HepG2 (cell line): ENCODE results near the gene SETD2. TPM values are rescaled to one million over a fixed set of nuclear protein-coding genes. Genes with fewer than 3 reads are reported as not detected.
A peak's percentile ranks its signal among the peaks of the same experiment; 100 is the strongest.

Experiments used
- EEA1 ChIP-seq: sonication (generic); formaldehyde crosslinking; IDR thresholded peaks from 2 replicates; pipeline ENCODE4 v1.5.1; 2020; ENCODE audit warnings: mild to moderate bottlenecking, missing genetic modification reagents, borderline replicate concordance
- GTF2F1 ChIP-seq: fragments of 150-350 bp; IDR thresholded peaks from 2 replicates; pipeline ENCODE4 v1.6.1; 2014; ENCODE audit warnings: low read length
- ZNF263 ChIP-seq: sonication (generic); formaldehyde crosslinking; IDR thresholded peaks from 2 replicates; pipeline ENCODE4 v1.4.0; 2020; ENCODE audit warnings: missing genetic modification reagents
- ZNF333 ChIP-seq: sonication (generic); formaldehyde crosslinking; IDR thresholded peaks from 2 replicates; pipeline ENCODE4 v1.4.0; 2020; ENCODE audit warnings: mild to moderate bottlenecking, missing genetic modification reagents, borderline replicate concordance
- ZNF746 ChIP-seq: sonication (generic); formaldehyde crosslinking; IDR thresholded peaks from 2 replicates; pipeline ENCODE4 v1.8.0; 2022; ENCODE audit warnings: mild to moderate bottlenecking, missing genetic modification reagents
- ZNF792 ChIP-seq: IDR thresholded peaks from 2 replicates; pipeline ENCODE4 v1.6.1; 2016
- polyA plus RNA-seq, 8 experiments: library from polyadenylated mRNA; depleted of rRNA in 3 of 8; stranded (reverse) in 7 of 8; unstranded in 1 of 8; fragments of >200 nt; fragmentation: Illumina TruSeq in 4 of 8; extraction: Trizol in 4 of 8; gene quantifications; 2 replicates each; pipeline versions ENCODE4 v1.2.1 to v1.2.3, GENCODE V29; 2011 to 2016; ENCODE audit warnings: low read depth in 4 of 8, missing spikeins in 1 of 8, mixed read lengths in 1 of 8; ENCODE audit not compliant: insufficient read depth in 1 of 8
- total RNA-seq, 5 experiments: library from RNA; depleted of rRNA; stranded (reverse); fragments of >200 nt; fragmentation: Illumina TruSeq; extraction: Trizol; gene quantifications; 2 replicates each; pipeline ENCODE4 v1.2.3, GENCODE V29; 2016; ENCODE audit warnings: low read depth in 1 of 5
- TF ChIP-seq, protein P1 (sequence below): sonication (generic); formaldehyde crosslinking; IDR thresholded peaks from 2 replicates; pipeline ENCODE4 v1.5.0; 2020; ENCODE audit warnings: missing genetic modification reagents
- TF ChIP-seq, protein P2 (sequence below): sonication (generic); formaldehyde crosslinking; IDR thresholded peaks from 2 replicates; pipeline ENCODE4 v1.5.1; 2020; ENCODE audit warnings: missing genetic modification reagents, mild to moderate bottlenecking, borderline replicate concordance
- TF ChIP-seq, protein P3 (sequence below): sonication (generic); formaldehyde crosslinking; IDR thresholded peaks from 2 replicates; pipeline ENCODE4 v1.4.0; 2020; ENCODE audit warnings: mild to moderate bottlenecking, missing genetic modification reagents, borderline replicate concordance
- TF ChIP-seq, protein P4 (sequence below), 2 experiments: sonication (generic) in 1 of 2; formaldehyde crosslinking in 1 of 2; IDR thresholded peaks; 2 replicates each; pipeline versions ENCODE4 v1.4.0 to v1.6.1; 2018 to 2020; ENCODE audit warnings: missing genetic modification reagents in 2 of 2, borderline replicate concordance in 1 of 2, low read depth in 1 of 2, mild to moderate bottlenecking in 1 of 2, missing biosample characterization in 1 of 2
- TF ChIP-seq, protein P5 (sequence below): sonication (generic); formaldehyde crosslinking; IDR thresholded peaks from 2 replicates; pipeline ENCODE4 v1.4.0; 2020; ENCODE audit warnings: low read depth, missing genetic modification reagents

SETD2 gene
- total and polyA plus RNA-seq, 2 of the 13 experiments (the other 11 are each of a cell fraction or from before 2014, with no cell fraction given), result 14.2 to 24.2 TPM

DNA sequence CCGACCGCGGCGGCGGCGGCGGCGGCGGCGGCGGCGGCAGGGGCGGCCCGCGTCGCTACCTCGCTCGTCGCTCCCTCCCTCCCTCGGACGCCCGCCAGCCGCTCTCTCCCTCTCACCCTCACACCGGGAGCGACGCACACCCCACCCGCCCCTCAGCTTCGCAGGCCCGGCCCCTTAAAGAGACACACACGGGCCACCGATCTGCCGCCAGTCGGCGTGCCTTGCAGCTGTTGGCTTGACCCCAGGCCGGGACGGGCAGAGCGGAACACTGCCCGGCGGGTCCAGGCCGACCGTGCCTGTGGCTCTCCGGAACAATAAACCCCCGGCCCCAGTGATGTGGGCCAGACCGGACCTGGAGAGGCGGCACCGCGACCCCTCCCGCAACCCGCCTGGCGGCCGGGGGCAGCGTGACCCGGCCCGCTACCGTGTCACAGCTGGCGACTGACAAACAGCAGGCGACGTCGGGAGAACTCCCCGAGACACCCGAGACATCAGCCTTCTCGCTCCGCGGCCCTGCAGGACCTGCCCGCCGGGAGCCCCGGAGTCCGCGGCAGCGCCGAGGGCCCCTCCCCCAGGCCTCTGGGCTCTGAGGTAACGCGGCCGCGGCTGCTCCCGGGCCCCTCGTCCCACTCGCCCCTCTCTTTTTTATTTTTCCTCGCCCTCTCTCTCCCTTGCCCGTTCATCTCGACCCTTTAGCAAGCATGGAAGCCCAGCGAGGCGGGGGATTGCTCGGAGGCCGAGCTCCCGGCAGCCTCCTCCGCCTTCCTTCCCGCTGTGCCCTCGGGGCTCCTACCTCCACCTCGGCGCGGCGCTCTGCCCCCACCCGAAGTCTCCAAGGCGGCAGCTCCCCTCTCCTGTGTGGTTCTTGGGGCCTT is at the start of gene SETD2 (continued):
- TF ChIP-seq, protein P1, sequence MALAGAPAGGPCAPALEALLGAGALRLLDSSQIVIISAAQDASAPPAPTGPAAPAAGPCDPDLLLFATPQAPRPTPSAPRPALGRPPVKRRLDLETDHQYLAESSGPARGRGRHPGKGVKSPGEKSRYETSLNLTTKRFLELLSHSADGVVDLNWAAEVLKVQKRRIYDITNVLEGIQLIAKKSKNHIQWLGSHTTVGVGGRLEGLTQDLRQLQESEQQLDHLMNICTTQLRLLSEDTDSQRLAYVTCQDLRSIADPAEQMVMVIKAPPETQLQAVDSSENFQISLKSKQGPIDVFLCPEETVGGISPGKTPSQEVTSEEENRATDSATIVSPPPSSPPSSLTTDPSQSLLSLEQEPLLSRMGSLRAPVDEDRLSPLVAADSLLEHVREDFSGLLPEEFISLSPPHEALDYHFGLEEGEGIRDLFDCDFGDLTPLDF (CRISPR knock-in tag), result peak; percentile 52; the same call in 1 of the 2 replicates
- TF ChIP-seq, protein P2, sequence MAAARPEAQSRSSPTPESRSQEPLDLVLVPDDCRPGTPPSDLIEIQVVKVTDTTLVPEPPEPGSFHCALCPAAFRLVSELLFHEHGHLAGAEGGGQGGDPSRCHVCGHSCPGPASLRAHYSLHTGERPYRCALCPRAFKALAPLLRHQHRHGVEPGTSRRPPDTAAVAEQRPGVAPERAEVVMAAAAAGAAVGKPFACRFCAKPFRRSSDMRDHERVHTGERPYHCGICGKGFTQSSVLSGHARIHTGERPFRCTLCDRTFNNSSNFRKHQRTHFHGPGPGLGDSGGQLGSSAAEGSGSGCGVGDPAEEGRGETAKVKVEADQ (CRISPR knock-in tag), result peak; percentile 10; the same call in 1 of the 2 replicates
- TF ChIP-seq, protein P3, sequence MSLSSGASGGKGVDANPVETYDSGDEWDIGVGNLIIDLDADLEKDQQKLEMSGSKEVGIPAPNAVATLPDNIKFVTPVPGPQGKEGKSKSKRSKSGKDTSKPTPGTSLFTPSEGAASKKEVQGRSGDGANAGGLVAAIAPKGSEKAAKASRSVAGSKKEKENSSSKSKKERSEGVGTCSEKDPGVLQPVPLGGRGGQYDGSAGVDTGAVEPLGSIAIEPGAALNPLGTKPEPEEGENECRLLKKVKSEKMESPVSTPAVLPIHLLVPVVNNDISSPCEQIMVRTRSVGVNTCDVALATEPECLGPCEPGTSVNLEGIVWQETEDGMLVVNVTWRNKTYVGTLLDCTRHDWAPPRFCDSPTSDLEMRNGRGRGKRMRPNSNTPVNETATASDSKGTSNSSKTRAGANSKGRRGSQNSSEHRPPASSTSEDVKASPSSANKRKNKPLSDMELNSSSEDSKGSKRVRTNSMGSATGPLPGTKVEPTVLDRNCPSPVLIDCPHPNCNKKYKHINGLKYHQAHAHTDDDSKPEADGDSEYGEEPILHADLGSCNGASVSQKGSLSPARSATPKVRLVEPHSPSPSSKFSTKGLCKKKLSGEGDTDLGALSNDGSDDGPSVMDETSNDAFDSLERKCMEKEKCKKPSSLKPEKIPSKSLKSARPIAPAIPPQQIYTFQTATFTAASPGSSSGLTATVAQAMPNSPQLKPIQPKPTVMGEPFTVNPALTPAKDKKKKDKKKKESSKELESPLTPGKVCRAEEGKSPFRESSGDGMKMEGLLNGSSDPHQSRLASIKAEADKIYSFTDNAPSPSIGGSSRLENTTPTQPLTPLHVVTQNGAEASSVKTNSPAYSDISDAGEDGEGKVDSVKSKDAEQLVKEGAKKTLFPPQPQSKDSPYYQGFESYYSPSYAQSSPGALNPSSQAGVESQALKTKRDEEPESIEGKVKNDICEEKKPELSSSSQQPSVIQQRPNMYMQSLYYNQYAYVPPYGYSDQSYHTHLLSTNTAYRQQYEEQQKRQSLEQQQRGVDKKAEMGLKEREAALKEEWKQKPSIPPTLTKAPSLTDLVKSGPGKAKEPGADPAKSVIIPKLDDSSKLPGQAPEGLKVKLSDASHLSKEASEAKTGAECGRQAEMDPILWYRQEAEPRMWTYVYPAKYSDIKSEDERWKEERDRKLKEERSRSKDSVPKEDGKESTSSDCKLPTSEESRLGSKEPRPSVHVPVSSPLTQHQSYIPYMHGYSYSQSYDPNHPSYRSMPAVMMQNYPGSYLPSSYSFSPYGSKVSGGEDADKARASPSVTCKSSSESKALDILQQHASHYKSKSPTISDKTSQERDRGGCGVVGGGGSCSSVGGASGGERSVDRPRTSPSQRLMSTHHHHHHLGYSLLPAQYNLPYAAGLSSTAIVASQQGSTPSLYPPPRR (CRISPR knock-in tag), result peak; percentile 56
- TF ChIP-seq, protein P4, sequence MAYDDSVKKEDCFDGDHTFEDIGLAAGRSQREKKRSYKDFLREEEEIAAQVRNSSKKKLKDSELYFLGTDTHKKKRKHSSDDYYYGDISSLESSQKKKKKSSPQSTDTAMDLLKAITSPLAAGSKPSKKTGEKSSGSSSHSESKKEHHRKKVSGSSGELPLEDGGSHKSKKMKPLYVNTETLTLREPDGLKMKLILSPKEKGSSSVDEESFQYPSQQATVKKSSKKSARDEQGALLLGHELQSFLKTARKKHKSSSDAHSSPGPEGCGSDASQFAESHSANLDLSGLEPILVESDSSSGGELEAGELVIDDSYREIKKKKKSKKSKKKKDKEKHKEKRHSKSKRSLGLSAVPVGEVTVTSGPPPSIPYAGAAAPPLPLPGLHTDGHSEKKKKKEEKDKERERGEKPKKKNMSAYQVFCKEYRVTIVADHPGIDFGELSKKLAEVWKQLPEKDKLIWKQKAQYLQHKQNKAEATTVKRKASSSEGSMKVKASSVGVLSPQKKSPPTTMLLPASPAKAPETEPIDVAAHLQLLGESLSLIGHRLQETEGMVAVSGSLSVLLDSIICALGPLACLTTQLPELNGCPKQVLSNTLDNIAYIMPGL (CRISPR knock-in tag; IDR thresholded peaks at IDR 0.05; ENCODE audit: borderline replicate concordance in 1 of 2, low read depth in 1 of 2), result peak; percentile 52 to 93
- TF ChIP-seq ZNF333 (no peak), GTF2F1 (no peak), ZNF746 (peak; percentile 53; the same call in 1 of the 2 replicates), ZNF792 (CRISPR knock-in tag) (peak; percentile 52), EEA1 (peak; percentile 73; the same call in 1 of the 2 replicates), ZNF263 (CRISPR knock-in tag) (peak; percentile 57; the same call in 1 of the 2 replicates)
- TF ChIP-seq, protein P5, sequence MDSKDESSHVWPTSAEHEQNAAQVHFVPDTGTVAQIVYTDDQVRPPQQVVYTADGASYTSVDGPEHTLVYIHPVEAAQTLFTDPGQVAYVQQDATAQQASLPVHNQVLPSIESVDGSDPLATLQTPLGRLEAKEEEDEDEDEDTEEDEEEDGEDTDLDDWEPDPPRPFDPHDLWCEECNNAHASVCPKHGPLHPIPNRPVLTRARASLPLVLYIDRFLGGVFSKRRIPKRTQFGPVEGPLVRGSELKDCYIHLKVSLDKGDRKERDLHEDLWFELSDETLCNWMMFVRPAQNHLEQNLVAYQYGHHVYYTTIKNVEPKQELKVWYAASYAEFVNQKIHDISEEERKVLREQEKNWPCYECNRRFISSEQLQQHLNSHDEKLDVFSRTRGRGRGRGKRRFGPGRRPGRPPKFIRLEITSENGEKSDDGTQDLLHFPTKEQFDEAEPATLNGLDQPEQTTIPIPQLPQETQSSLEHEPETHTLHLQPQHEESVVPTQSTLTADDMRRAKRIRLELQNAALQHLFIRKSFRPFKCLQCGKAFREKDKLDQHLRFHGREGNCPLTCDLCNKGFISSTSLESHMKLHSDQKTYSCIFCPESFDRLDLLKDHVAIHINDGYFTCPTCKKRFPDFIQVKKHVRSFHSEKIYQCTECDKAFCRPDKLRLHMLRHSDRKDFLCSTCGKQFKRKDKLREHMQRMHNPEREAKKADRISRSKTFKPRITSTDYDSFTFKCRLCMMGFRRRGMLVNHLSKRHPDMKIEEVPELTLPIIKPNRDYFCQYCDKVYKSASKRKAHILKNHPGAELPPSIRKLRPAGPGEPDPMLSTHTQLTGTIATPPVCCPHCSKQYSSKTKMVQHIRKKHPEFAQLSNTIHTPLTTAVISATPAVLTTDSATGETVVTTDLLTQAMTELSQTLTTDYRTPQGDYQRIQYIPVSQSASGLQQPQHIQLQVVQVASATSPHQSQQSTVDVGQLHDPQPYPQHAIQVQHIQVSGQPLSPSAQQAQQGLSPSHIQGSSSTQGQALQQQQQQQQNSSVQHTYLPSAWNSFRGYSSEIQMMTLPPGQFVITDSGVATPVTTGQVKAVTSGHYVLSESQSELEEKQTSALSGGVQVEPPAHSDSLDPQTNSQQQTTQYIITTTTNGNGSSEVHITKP (CRISPR knock-in tag), result peak; percentile 83
